Endothelial cell of umbilical vein (primary cell): ENCODE results near the gene HS3ST3B1. TPM values are rescaled to one million over a fixed set of nuclear protein-coding genes. Genes with fewer than 3 reads are reported as not detected.

Source experiments
- BruUV-seq: library from RNA; stranded (reverse); fragments of 400-500 nt; replicated peaks from 2 replicates; lab custom pipeline; 2021; lab: Mats Ljungman, UMichigan
- CTCF ChIA-PET: fragments of 300-600, 350-600 bp; sonication (Branson Sonifier 250); formaldehyde crosslinking; loops from one replicate; lab custom pipeline; 2021; ENCODE audit warnings: antibody characterized with exemption, inconsistent platforms; lab: Charles Lee
- POLR2A ChIA-PET: fragments of 300-600, 350-600 bp; sonication (Branson Sonifier 250); formaldehyde crosslinking; loops from one replicate; lab custom pipeline; 2021; ENCODE audit warnings: antibody characterized with exemption, inconsistent platforms; lab: Charles Lee
- DNase-seq: peaks from one replicate; pipeline ENCODE4 v3.0.0-alpha.2; 2011; ENCODE audit warnings: low read depth, low spot score
- FAIRE-seq: peaks from 2 replicates; lab custom pipeline; 2011; peaks lifted over from hg19 to GRCh38; lab: Jason Lieb, UNC
- H2AFZ ChIP-seq: 2 replicates; pipeline ENCODE4 v1.6.0; 2012; ENCODE audit warnings: low read depth, low read length, control low read depth, inconsistent platforms
- H3K27ac ChIP-seq: 2 replicates; pipeline ENCODE4 v1.5.1; 2011; ENCODE audit warnings: low read depth, mild to moderate bottlenecking, control low read depth, low read length, moderate library complexity; ENCODE audit not compliant: insufficient read depth
- H3K27me3 ChIP-seq, 2 experiments: 2 replicates each; pipeline versions ENCODE4 v1.6.0 to v1.6.1; 2011; ENCODE audit warnings: low read length in 2 of 2, mixed read lengths in 1 of 2; ENCODE audit not compliant: control insufficient read depth in 2 of 2, insufficient read depth in 2 of 2
- H3K36me3 ChIP-seq, 2 experiments: 2 replicates in 1 of 2; 3 replicates in 1 of 2; pipeline ENCODE4 v1.5.1; 2011; ENCODE audit warnings: low read length in 2 of 2, mild to moderate bottlenecking in 1 of 2, moderate library complexity in 1 of 2; ENCODE audit not compliant: control insufficient read depth in 2 of 2, insufficient read depth in 2 of 2; ENCODE audit errors: extremely low read depth in 1 of 2
- H3K4me1 ChIP-seq: 3 replicates; pipeline ENCODE4 v1.5.1; 2011; ENCODE audit warnings: mild to moderate bottlenecking, low read length; ENCODE audit not compliant: control insufficient read depth, insufficient read depth; ENCODE audit errors: extremely low read depth
- H3K4me2 ChIP-seq: 2 replicates; pipeline ENCODE4 v1.6.1; 2011; ENCODE audit warnings: low read length, control low read depth, mixed read lengths; ENCODE audit not compliant: insufficient read depth
- H3K4me3 ChIP-seq, 3 experiments: fragments of 200-600 bp in 1 of 3; sonication (generic), shearing (Covaris generic) in 1 of 3; replicated peaks in 1 of 3; 2 replicates each; pipeline ENCODE4 v1.5.1; 2011 to 2016; ENCODE audit warnings: control low read depth in 3 of 3, low read length in 3 of 3, mild to moderate bottlenecking in 2 of 3, inconsistent platforms in 1 of 3, low read depth in 1 of 3, moderate library complexity in 1 of 3; ENCODE audit not compliant: insufficient read depth in 1 of 3
- H3K79me2 ChIP-seq: 2 replicates; pipeline ENCODE4 v1.6.0; 2012; ENCODE audit warnings: low read length, inconsistent platforms; ENCODE audit not compliant: control insufficient read depth, insufficient read depth
- H3K9ac ChIP-seq: replicated peaks from 2 replicates; pipeline ENCODE3; 2011; ENCODE audit warnings: low read length, control low read depth; ENCODE audit not compliant: insufficient read depth; ENCODE audit errors: extremely low read depth
- H3K9me1 ChIP-seq: replicated peaks from 3 replicates; pipeline ENCODE4 v1.6.0; 2011; ENCODE audit warnings: mild to moderate bottlenecking, low read length; ENCODE audit not compliant: control insufficient read depth, insufficient read depth; ENCODE audit errors: extremely low read depth
- H3K9me3 ChIP-seq: replicated peaks from 2 replicates; pipeline ENCODE4 v1.5.1; 2012; ENCODE audit warnings: low read length, inconsistent platforms; ENCODE audit not compliant: control insufficient read depth, insufficient read depth
- H4K20me1 ChIP-seq: replicated peaks from 2 replicates; pipeline ENCODE3; 2011; ENCODE audit warnings: mild to moderate bottlenecking, low read length; ENCODE audit not compliant: control insufficient read depth, insufficient read depth; ENCODE audit errors: extremely low read depth
- EZH2 ChIP-seq: IDR thresholded peaks from 2 replicates; pipeline ENCODE4 v1.6.1; 2012; ENCODE audit warnings: borderline replicate concordance, low read depth, mild to moderate bottlenecking, moderate library complexity, low read length, inconsistent platforms; ENCODE audit not compliant: severe bottlenecking
- FOS ChIP-seq: IDR thresholded peaks from 2 replicates; pipeline ENCODE4 v1.6.1; 2011; ENCODE audit warnings: mild to moderate bottlenecking, low read length, moderate library complexity, borderline replicate concordance; ENCODE audit not compliant: insufficient read depth
- GATA2 ChIP-seq: IDR thresholded peaks from 2 replicates; pipeline ENCODE4 v1.7.0; 2011; ENCODE audit warnings: low read depth, mild to moderate bottlenecking, moderate library complexity, mixed read lengths, low read length; ENCODE audit not compliant: insufficient read length, insufficient read depth
- JUN ChIP-seq: IDR thresholded peaks from 2 replicates; pipeline ENCODE4 v1.6.1; 2011; ENCODE audit warnings: borderline replicate concordance, low read depth; ENCODE audit not compliant: insufficient read length, insufficient read depth
- MYC ChIP-seq: IDR thresholded peaks from one replicate; pipeline ENCODE4 v1.6.1; 2011; ENCODE audit warnings: mild to moderate bottlenecking, low read depth, low read length
- POLR2A ChIP-seq: IDR thresholded peaks from 2 replicates; pipeline ENCODE4 v1.6.1; 2012; ENCODE audit warnings: low read depth, mild to moderate bottlenecking, control low read depth, low read length
- POLR2AphosphoS5 ChIP-seq: IDR thresholded peaks from 2 replicates; pipeline ENCODE4 v1.6.1; 2012; ENCODE audit warnings: low read depth, mild to moderate bottlenecking, control low read depth, low read length, moderate library complexity; ENCODE audit not compliant: insufficient read depth
- dilution Hi-C: fragments of 300-500 bp; cut with MboI; formaldehyde crosslinking; loops from one replicate; pipeline ENCODE4 v1.15.0; 2019; ENCODE audit warnings: low sequenced_read_pairs; ENCODE audit not compliant: extremely low pct_ligation_motif_present
- intact Hi-C: fragments of 100-400 bp; cut with micrococcal nuclease; formaldehyde crosslinking; loops from one replicate; pipeline ENCODE4 v1.10.0; 2022
- polyA plus RNA-seq, 4 experiments: library from polyadenylated mRNA; depleted of rRNA in 3 of 4; stranded (reverse) in 3 of 4; unstranded in 1 of 4; fragments of >200 nt; gene quantifications; 2 replicates each; pipeline versions ENCODE4 v1.2.1 to v1.2.3, GENCODE V29; 2011 to 2012; ENCODE audit warnings: missing spikeins in 1 of 4
- total RNA-seq: library from RNA; stranded (reverse); gene quantifications from 2 replicates; pipeline ENCODE4 v1.2.3, GENCODE V29; 2021
- TF ChIP-seq, protein P1 (sequence below): IDR thresholded peaks from 2 replicates; pipeline ENCODE4 v1.6.1; 2011; ENCODE audit not compliant: insufficient read depth, insufficient read length
- TF ChIP-seq, protein P2 (sequence below), 2 donors: IDR thresholded peaks; 1 replicate in 1 of 2; 2 replicates in 1 of 2; pipeline ENCODE4 v1.5.1; 2011; ENCODE audit warnings: low read length in 2 of 2, mild to moderate bottlenecking in 2 of 2, moderate library complexity in 2 of 2, control low read depth in 1 of 2, inconsistent platforms in 1 of 2, low read depth in 1 of 2; ENCODE audit not compliant: insufficient read depth in 1 of 2; ENCODE audit errors: extremely low read depth in 1 of 2

The HS3ST3B1 gene
- total and polyA plus RNA-seq, 2 donors (not counting 3 experiments of a cell fraction or from before 2014, with no cell fraction given), result not detected

DNA sequence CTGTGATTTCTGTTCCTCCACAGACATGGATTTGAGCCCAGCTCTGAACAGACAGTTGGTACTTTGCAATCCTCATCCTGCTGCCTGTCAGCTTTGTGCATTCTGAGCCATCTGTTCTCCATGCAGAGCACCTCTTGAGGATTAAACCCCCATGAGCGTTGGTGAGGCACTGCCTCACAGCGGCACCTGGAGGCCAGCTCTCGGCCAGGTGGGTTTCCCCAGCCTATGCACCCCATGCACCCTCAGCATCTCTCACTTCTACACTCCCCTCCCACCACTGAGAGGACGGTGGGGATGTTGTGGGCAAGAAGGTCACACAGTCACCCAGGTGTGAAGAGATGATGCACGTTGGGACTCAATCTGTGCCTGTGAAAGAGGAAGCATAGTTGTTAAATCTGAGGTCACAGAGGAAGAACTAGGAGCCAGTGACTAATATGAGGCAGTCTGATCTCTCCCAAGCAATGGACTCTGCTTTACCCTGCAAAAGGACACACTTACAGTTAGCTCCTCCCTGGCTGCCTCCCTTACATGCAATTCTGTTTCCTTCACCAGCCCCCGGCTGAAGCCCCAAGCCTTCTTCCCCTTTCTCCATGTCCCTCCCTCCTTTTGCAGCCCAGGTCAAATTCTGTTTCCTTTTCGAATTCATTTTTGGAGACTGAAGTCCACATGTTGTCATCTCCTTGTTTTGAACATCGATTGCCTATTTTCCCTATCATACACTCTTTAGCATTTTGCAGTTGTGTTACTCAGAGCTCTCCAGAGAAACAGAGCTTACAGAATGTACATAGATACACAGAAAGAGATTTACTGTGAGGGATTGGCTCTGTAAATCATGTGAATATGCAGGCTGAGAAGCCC is 58.5 kb downstream of the HS3ST3B1 start:
- Histone ChIP-seq H3K4me3 (no peak overlapping the region), H3K4me2 (no peak overlapping the region), H3K9me1 (no peaks in the 10 kb centered on the region), H2AFZ (no peak overlapping the region), H3K9ac (no peak overlapping the region), H3K27me3 (no peaks in the 10 kb centered on the region), H3K9me3 (peaks cover under 1% of the 10 kb centered on the region), H3K27ac (no peak overlapping the region), H3K36me3 (no peaks in the 10 kb centered on the region), H4K20me1 (no peaks in the 10 kb centered on the region), H3K4me1 (no peaks in the 10 kb centered on the region), H3K79me2 (no peaks in the 10 kb centered on the region)
- dilution Hi-C loops, result no loop called here
- DNase-seq (no peak), FAIRE-seq (no peak)
- TF ChIP-seq, protein P1, sequence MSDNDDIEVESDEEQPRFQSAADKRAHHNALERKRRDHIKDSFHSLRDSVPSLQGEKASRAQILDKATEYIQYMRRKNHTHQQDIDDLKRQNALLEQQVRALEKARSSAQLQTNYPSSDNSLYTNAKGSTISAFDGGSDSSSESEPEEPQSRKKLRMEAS, result no peak
- CTCF ChIA-PET, result no interaction called here
- intact Hi-C loops, result no loop called here
- POLR2A ChIA-PET, result no interaction called here
- no TSS peak for BruUV-seq

DNA sequence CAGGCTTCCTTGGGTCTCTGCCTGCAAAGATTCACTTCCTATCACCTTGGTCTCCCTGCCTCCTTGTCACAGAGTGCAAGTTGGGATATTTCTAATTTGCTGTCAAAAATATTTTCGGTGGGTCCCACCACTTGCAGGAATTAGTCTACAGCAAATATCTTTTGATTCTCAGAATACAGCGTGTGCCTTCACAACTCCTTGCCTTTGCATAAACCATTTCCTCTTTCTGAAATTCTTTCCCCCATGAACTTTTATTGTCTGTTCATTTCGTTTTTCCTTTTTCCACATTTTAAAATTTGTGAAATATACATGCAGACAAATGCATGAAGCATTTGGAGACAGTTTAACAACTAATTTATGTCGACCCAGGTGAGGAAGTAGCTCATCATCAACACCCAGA is 60.0 kb downstream of the HS3ST3B1 start:
- Histone ChIP-seq H3K9me1 (no peaks in the 10 kb centered on the region), H3K27ac (no peak overlapping the region), H2AFZ (no peak overlapping the region), H3K27me3 (no peaks in the 10 kb centered on the region), H3K9ac (no peak overlapping the region), H3K79me2 (no peaks in the 10 kb centered on the region), H4K20me1 (no peaks in the 10 kb centered on the region), H3K36me3 (no peaks in the 10 kb centered on the region), H3K4me3 (no peak overlapping the region), H3K4me1 (no peaks in the 10 kb centered on the region), H3K9me3 (no peaks in the 10 kb centered on the region), H3K4me2 (no peak overlapping the region)
- FAIRE-seq (no peak), DNase-seq (no peak)
- no TSS peak for BruUV-seq
- TF ChIP-seq JUN (no peak), POLR2A (no peak), MYC (no peak), FOS (no peak), GATA2 (no peak), EZH2 (no peak), POLR2AphosphoS5 (no peak)
- TF ChIP-seq, protein P1, result no peak
- TF ChIP-seq, protein P2, sequence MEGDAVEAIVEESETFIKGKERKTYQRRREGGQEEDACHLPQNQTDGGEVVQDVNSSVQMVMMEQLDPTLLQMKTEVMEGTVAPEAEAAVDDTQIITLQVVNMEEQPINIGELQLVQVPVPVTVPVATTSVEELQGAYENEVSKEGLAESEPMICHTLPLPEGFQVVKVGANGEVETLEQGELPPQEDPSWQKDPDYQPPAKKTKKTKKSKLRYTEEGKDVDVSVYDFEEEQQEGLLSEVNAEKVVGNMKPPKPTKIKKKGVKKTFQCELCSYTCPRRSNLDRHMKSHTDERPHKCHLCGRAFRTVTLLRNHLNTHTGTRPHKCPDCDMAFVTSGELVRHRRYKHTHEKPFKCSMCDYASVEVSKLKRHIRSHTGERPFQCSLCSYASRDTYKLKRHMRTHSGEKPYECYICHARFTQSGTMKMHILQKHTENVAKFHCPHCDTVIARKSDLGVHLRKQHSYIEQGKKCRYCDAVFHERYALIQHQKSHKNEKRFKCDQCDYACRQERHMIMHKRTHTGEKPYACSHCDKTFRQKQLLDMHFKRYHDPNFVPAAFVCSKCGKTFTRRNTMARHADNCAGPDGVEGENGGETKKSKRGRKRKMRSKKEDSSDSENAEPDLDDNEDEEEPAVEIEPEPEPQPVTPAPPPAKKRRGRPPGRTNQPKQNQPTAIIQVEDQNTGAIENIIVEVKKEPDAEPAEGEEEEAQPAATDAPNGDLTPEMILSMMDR (IDR thresholded peaks at IDR 0.05; ENCODE audit: extremely low read depth in 1 of 2, insufficient read depth in 1 of 2, low read depth in 1 of 2, low read length in 2 of 2), result no peak
- intact Hi-C loops (no loop called here), dilution Hi-C loops (no loop called here)
- ChIA-PET CTCF (no interaction called here), POLR2A (no interaction called here)
